Fibroblast of gingiva (primary cell): ENCODE results near the gene MISP.

Experiments used
- DNase-seq: peaks from one replicate; pipeline ENCODE4 v3.0.0-alpha.2; 2011; ENCODE audit warnings: low read depth

The MISP gene

GRCh38 chr19:746956-747355, 4.0 kb upstream of the MISP start:
- DNase-seq = no peak

DNA sequence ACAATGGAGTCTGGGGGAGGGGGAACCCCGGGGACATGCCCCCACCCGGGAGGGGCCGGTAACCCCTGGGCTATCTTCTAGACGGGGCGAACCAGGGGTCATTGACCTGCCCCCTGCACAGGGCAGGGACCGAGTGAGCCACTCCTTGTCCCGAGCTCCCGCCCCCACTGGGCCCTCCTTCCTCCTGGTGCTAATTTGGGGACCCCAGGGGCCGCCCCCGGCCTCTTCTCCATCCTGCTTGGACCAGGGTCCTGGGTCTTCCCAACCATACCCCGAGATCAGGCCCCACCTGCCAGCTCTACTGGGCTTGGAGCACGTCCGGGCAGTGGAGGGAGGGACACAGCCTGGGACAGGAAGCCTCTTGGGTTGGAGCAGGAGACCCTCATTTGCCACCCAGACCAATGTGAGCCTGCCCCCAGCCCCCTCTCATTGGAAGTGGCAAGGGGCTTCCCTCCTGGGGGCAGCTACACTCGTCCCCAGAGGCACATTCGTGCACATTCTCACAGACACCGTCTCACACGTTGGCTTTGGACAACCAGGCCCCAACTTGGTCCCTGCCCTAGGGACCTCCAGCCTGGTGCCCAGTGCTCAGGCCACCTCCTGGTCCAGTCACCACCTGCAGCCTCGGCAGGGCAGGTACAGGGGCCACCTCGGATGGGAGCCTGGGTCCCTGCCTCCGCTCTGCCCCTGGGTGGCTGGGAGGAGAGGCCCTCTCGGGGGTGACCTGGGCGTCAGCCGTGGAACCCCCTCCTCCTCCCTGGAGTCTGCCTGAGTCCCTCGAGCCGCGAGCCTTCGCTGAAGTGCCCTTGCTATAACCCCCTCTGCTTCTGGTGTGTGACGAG, 3.3 kb upstream of the MISP start:
- DNase-seq = no peak

- no peak for DNase-seq
Measured at GRCh38 chr19:748274-748598, 2.7 kb upstream of the MISP start.

GRCh38 chr19:749811-750210, 1.1 kb upstream of the MISP start:
- DNase-seq = no peak

- DNase-seq = peak; percentile 69
Measured at GRCh38 chr19:751501-752341, 809 bp downstream of the MISP start.

- DNase-seq = peak; percentile 95
Measured at GRCh38 chr19:752652-753517, 2.0 kb downstream of the MISP start.

- DNase-seq = no peak
Measured at GRCh38 chr19:754530-754929, 3.6 kb downstream of the MISP start.

DNA sequence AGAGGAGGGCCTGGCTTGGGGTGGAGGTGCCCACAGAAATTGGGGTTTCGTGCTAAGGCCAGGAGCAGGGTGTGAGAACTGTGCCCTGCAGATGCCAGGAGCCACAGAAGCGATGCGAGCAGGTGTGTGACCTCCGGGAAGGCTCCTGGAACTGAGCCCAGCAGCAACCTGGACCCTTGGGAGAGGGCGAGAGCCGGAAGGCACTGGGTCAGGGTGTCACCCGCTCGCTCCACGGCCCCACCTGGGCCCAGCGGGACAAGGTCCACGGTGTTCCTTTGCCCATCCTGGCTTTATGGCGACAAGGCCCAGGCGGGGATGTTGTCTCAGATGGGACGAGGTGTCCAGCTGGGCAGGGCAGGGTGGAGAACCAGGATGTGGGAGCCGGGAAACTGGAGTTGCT, 4.2 kb downstream of the MISP start:
- no peak for DNase-seq

GRCh38 chr19:756236-756635, 5.3 kb downstream of the MISP start:
- no peak for DNase-seq

DNA sequence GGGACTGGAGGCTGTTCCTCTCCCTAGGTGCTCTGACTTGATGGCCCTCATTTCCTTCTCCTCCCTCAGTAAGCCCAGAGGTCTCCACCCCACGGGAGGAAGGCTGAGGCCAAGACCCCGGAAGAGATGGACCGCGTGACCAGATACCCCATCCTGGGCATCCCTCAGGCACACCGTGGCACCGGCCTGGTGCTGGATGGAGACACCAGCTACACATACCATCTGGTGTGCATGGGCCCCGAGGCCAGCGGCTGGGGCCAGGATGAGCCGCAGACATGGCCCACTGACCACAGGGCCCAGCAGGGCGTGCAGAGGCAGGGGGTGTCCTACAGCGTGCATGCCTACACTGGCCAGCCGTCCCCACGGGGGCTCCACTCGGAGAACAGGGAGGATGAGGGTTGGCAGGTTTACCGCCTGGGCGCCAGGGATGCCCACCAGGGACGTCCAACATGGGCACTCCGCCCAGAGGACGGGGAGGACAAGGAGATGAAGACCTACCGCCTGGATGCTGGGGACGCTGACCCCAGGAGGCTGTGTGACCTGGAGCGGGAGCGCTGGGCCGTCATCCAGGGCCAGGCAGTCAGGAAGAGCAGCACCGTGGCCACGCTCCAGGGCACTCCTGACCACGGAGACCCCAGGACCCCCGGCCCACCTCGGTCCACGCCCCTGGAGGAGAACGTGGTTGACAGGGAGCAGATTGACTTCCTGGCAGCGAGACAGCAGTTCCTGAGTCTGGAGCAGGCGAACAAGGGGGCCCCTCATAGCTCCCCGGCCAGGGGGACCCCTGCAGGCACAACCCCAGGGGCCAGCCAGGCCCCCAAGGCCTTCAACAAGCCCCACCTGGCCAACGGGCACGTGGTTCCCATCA, 6.1 kb downstream of the MISP start:
- DNase-seq = no peak

DNA sequence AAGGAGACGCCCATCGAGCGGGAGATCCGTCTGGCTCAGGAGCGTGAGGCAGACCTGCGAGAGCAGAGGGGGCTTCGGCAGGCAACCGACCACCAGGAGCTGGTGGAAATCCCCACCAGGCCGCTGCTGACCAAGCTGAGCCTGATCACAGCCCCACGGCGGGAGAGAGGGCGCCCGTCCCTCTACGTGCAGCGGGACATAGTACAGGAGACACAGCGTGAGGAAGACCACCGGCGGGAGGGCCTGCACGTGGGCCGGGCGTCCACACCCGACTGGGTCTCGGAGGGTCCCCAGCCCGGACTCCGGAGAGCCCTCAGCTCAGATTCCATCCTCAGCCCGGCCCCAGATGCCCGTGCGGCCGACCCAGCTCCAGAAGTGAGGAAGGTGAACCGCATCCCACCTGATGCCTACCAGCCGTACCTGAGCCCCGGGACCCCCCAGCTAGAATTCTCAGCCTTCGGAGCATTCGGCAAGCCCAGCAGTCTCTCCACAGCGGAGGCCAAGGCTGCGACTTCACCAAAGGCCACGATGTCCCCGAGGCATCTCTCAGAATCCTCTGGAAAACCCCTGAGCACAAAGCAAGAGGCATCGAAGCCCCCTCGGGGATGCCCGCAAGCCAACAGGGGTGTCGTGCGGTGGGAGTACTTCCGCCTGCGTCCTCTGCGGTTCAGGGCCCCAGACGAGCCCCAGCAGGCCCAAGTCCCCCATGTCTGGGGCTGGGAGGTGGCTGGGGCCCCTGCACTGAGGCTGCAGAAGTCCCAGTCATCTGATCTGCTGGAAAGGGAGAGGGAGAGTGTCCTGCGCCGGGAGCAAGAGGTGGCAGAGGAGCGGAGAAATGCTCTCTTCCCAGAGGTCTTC, 7.1 kb downstream of the MISP start:
- DNase-seq = no peak

DNA sequence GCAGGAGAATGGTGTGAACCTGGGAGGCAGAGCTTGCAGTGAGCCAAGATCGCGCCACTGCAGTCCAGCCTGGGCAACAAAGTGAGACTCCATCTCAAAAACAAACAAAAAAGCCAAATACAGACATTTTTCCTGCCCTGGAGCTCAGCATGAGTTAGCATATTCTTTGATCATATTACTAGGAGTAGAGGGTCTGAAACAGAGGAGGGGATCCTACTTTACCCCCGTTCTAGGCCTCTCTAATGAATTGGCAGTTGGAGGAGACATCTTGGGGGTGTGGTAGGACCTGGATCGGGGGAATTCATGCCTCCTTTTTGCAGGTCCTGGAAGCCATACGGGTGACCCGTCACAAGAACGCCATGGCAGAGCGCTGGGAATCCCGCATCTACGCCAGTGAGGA, 12.3 kb downstream of the MISP start:
- no peak for DNase-seq

DNA sequence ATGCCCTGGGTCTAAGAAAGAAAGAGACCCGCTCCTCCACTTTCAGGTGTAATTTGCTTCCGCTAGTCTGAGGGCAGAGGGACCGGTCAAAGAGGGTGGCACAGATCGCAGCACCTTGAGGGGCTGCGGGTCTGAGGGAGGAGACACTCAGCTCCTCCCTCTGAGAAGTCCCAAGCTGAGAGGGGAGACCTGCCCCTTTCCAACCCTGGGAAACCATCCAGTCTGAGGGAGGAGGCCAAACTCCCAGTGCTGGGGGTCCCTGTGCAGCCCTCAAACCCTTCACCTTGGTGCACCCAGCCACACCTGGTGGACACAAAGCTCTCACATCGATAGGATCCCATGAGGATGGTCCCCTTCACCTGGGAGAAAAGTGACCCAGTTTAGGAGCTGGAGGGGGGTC, 13.0 kb downstream of the MISP start:
- no peak for DNase-seq

- no peak for DNase-seq
Measured at GRCh38 chr19:764301-764700, 13.4 kb downstream of the MISP start.

- no peak for DNase-seq
Measured at GRCh38 chr19:765179-765738, 14.3 kb downstream of the MISP start.

GRCh38 chr19:768424-768823, 17.5 kb downstream of the MISP start:
- DNase-seq = peak; percentile 80

DNA sequence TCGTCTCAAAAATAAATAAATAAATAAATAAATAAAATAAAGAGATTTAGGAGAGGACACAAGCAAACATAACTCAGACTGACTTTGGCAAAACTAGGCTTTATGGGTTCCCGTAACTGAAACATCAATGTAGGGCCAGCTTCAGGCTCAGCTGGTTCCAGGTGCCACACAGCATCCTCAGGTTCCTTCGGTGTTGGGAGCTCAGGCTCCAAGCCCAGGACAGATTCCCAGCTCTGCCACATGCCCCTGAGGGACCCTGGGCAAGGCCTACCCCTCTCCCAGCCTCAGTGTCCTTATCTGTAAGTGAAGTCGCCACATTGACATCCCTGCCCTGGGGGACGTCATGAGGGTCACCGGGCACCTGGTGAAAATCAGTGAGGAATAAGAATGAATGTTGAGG, 18.7 kb downstream of the MISP start:
- DNase-seq = no peak

DNA sequence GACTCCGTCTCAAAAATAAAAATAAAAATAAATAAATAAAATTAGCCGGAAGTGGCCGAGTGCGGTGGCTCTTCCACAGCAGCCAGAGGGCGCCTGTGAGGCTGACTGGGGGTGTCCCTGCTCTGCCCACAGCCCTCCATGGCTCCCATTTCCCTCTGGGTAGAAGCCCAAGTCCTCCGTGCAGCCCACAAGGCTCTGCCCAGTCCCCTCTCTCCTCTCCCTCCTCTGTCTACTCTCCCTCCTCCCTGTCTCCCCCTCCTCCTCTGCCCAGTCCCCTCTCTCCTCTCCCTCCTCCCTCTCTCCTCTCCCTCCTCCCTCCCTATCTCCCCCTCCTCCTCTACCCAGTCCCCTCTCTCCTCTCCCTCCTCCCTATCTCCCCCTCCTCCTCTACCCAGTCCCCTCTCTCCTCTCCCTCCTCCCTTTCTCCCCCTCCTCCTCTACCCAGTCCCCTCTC, 20.4 kb downstream of the MISP start:
- DNase-seq = peak; percentile 52

DNA sequence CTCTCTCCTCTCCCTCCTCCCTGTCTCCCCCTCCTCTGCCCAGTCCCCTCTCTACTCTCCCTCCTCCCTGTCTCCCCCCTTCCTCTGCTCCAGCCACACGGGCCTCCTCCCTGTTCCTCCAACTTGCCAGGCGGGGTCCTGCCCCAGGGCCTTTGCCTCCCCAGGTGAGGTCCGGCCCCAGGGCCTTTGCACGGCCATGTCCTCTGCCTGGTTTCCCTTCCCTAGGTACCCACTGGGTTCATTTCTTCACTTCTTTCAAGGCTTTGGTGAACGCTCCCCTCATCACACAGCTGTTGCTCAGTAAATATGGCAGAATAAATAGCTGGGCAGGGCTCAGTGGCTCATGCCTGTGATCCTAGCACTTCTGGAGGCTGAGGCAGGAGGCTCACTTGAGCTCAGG, 21.2 kb downstream of the MISP start:
- no peak for DNase-seq
